Breast epithelium (tissue), 4 donors: ENCODE measurements around the gene SIRPD. TPM values are rescaled to one million over a fixed set of nuclear protein-coding genes. Genes with fewer than 3 reads are reported as not detected.
A peak's percentile ranks its signal among the peaks of the same experiment; 100 is the strongest.

ENCODE experiments used
- DNase-seq, 2 donors: peaks; one replicate each; pipeline ENCODE4 v3.0.0-alpha.2; 2019; ENCODE audit warnings: low spot score in 2 of 2
- H3K27ac ChIP-seq, 2 donors: fragments of 200-600 bp; sonication (generic) in 1 of 2; one replicate each; pipeline ENCODE4 v1.5.1; 2016 to 2019; ENCODE audit warnings: mild to moderate bottlenecking in 1 of 2
- H3K27me3 ChIP-seq, 2 donors: fragments of 200-600 bp; sonication (generic) in 1 of 2; one replicate each; pipeline versions ENCODE4 v1.5.1 to v1.6.0; 2017 to 2019; ENCODE audit warnings: control low read depth in 1 of 2, mild to moderate bottlenecking in 1 of 2
- H3K36me3 ChIP-seq: fragments of 200-600 bp; one replicate; pipeline ENCODE4 v1.5.1; 2019
- H3K4me1 ChIP-seq, 2 donors: fragments of 200-600 bp; sonication (generic); one replicate each; pipeline ENCODE4 v1.5.1; 2016 to 2019; ENCODE audit warnings: control low read depth in 1 of 2
- H3K4me3 ChIP-seq, 3 donors: fragments of 200-600 bp; sonication (generic); 1 replicate in 2 of 3; 2 replicates in 1 of 3; pipeline ENCODE4 v1.5.1; 2016 to 2019; ENCODE audit warnings: mild to moderate bottlenecking in 3 of 3, moderate library complexity in 2 of 3
- H3K9me3 ChIP-seq, 2 donors: fragments of 200-600 bp; sonication (generic) in 1 of 2; one replicate each; pipeline ENCODE4 v1.5.1; 2016 to 2019; ENCODE audit warnings: control low read depth in 1 of 2
- CTCF ChIP-seq, 3 donors: fragments of 450-650 bp; IDR thresholded peaks; one replicate each; pipeline ENCODE4 v1.5.1; 2016 to 2017; ENCODE audit warnings: antibody characterized with exemption in 3 of 3, mild to moderate bottlenecking in 3 of 3, moderate library complexity in 3 of 3
- POLR2A ChIP-seq: fragments of 450-650 bp; IDR thresholded peaks from one replicate; pipeline ENCODE4 v1.6.1; 2016; ENCODE audit warnings: antibody characterized with exemption, mild to moderate bottlenecking, moderate library complexity
- POLR2AphosphoS5 ChIP-seq, 3 donors: sonication (generic); formaldehyde crosslinking; IDR thresholded peaks; one replicate each; pipeline ENCODE4 v1.6.1; 2017; ENCODE audit warnings: antibody characterized with exemption in 3 of 3
- intact Hi-C: fragments of 100-400 bp; cut with DNase I; formaldehyde crosslinking; loops from one replicate; pipeline ENCODE4 v1.15.1; 2023; ENCODE audit warnings: low total_unique reads
- total RNA-seq, 3 donors: library from RNA; depleted of rRNA; stranded (reverse); fragments of >200 nt; gene quantifications; one replicate each; pipeline ENCODE4 v1.1.0, GENCODE V29; 2016

Gene SIRPD
- total RNA-seq, 3 donors from 2014 or later, result not detected

- intact Hi-C loops, result no loop called here
- no peak for DNase-seq
- H3K4me3 ChIP-seq, result no peak overlapping the region
- H3K27ac ChIP-seq, result no peak overlapping the region
- no peaks in the 10 kb centered on the region for H3K4me1 ChIP-seq
- no peak for TF ChIP-seq POLR2A
- no peak for TF ChIP-seq POLR2AphosphoS5 (IDR thresholded peaks at IDR 0.05)
- no peak for TF ChIP-seq CTCF (IDR thresholded peaks at IDR 0.05)
- no peaks in the 10 kb centered on the region for H3K27me3 ChIP-seq
- no peaks in the 10 kb centered on the region for H3K9me3 ChIP-seq
- H3K36me3 ChIP-seq, result no peaks in the 10 kb centered on the region
Measured at GRCh38 chr20:1537731-1538058, 19.8 kb downstream of the SIRPD start.

- H3K27me3 ChIP-seq, result no peaks in the 10 kb centered on the region
- H3K27ac ChIP-seq, result peak overlapping the region in 1 of 2 donors; percentile 25
- TF ChIP-seq POLR2A (no peak), POLR2AphosphoS5 (IDR thresholded peaks at IDR 0.05) (no peak), CTCF (IDR thresholded peaks at IDR 0.05) (no peak)
- no peak for DNase-seq
- intact Hi-C loops, result no loop called here
- H3K4me3 ChIP-seq, result no peak overlapping the region
- no peaks in the 10 kb centered on the region for H3K9me3 ChIP-seq
- H3K4me1 ChIP-seq, result no peaks in the 10 kb centered on the region
- H3K36me3 ChIP-seq, result no peaks in the 10 kb centered on the region
Measured at GRCh38 chr20:1536893-1537730, 20.4 kb downstream of the SIRPD start.

- Histone ChIP-seq H3K4me3 (no peak overlapping the region), H3K27ac (no peak overlapping the region), H3K9me3 (no peaks in the 10 kb centered on the region), H3K4me1 (no peaks in the 10 kb centered on the region), H3K27me3 (no peaks in the 10 kb centered on the region), H3K36me3 (no peaks in the 10 kb centered on the region)
- DNase-seq, result no peak
- intact Hi-C loops, result no loop called here
- TF ChIP-seq CTCF (IDR thresholded peaks at IDR 0.05) (no peak), POLR2A (no peak), POLR2AphosphoS5 (IDR thresholded peaks at IDR 0.05) (no peak)
Measured at GRCh38 chr20:1535420-1536175, 21.9 kb downstream of the SIRPD start.

GRCh38 chr20:1534526-1534925, 23.0 kb downstream of the SIRPD start:
- Histone ChIP-seq H3K9me3 (no peaks in the 10 kb centered on the region), H3K27me3 (no peaks in the 10 kb centered on the region), H3K36me3 (no peaks in the 10 kb centered on the region), H3K4me1 (no peaks in the 10 kb centered on the region), H3K27ac (no peak overlapping the region), H3K4me3 (no peak overlapping the region)
- DNase-seq, result no peak
- intact Hi-C loops, result no loop called here
- no peak for TF ChIP-seq CTCF (IDR thresholded peaks at IDR 0.05)
- TF ChIP-seq POLR2AphosphoS5 (IDR thresholded peaks at IDR 0.05), result no peak
- TF ChIP-seq POLR2A, result no peak

GRCh38 chr20:1533059-1533458, 24.4 kb downstream of the SIRPD start:
- intact Hi-C loops, result no loop called here
- no peaks in the 10 kb centered on the region for H3K36me3 ChIP-seq
- no peak for TF ChIP-seq CTCF (IDR thresholded peaks at IDR 0.05)
- TF ChIP-seq POLR2A, result no peak
- TF ChIP-seq POLR2AphosphoS5 (IDR thresholded peaks at IDR 0.05), result no peak

More at GRCh38 chr20:1533059-1533458, 24.4 kb downstream of the SIRPD start:
- H3K4me1 ChIP-seq, result no peaks in the 10 kb centered on the region
- DNase-seq, result no peak
- H3K4me3 ChIP-seq, result no peak overlapping the region
- H3K27me3 ChIP-seq, result no peaks in the 10 kb centered on the region
- H3K9me3 ChIP-seq, result no peaks in the 10 kb centered on the region
- no peak overlapping the region for H3K27ac ChIP-seq
